B cell (primary cell): Measurements from ENCODE around the gene AHRR. TPM values are rescaled to one million over a fixed set of nuclear protein-coding genes. Genes with fewer than 3 reads are reported as not detected.

ENCODE experiments used
- ATAC-seq: fragments of 200-7000 bp; cut with Tn5 transposase; one replicate; pipeline ENCODE4 v1.10.0; 2021; ENCODE audit warnings: low read depth, mild to moderate bottlenecking, moderate number of reproducible peaks, moderate library complexity
- CTCF ChIA-PET: fragments of 350-600 bp; sonication (Branson Sonifier 250); formaldehyde crosslinking; loops from one replicate; lab custom pipeline; 2021; ENCODE audit warnings: antibody characterized with exemption, inconsistent platforms; lab: Charles Lee
- POLR2A ChIA-PET: fragments of 350-600 bp; sonication (Branson Sonifier 250); formaldehyde crosslinking; loops from one replicate; lab custom pipeline; 2021; ENCODE audit warnings: antibody characterized with exemption; lab: Charles Lee
- DNase-seq: peaks from one replicate; pipeline ENCODE4 v3.0.0; 2013
- H2AFZ ChIP-seq: 2 replicates; pipeline ENCODE4 v1.6.1; 2012; ENCODE audit warnings: mild to moderate bottlenecking, low read depth, low read length; ENCODE audit not compliant: insufficient read depth, poor library complexity, severe bottlenecking
- H3K27ac ChIP-seq, 2 donors: 1 replicate in 1 of 2; 2 replicates in 1 of 2; pipeline ENCODE4 v1.5.1; 2012 to 2013; ENCODE audit warnings: low read length in 2 of 2, mild to moderate bottlenecking in 2 of 2, moderate library complexity in 1 of 2
- H3K27me3 ChIP-seq, 4 experiments: fragments of 200-600 bp in 1 of 4; sonication (generic) in 1 of 4; replicated peaks in 1 of 4; 1 replicate in 2 of 4; 2 replicates in 2 of 4; pipeline versions ENCODE4 v1.6.1 to v1.7.0; 2013 to 2016; ENCODE audit warnings: low read length in 3 of 4, mild to moderate bottlenecking in 2 of 4, mixed read lengths in 1 of 4, moderate library complexity in 1 of 4; ENCODE audit not compliant: insufficient read depth in 4 of 4, control insufficient read depth in 3 of 4; ENCODE audit errors: control extremely low read depth in 1 of 4
- H3K36me3 ChIP-seq, 2 experiments: replicated peaks in 1 of 2; 1 replicate in 1 of 2; 2 replicates in 1 of 2; pipeline versions ENCODE4 v1.6.1 to v1.7.1; 2013; ENCODE audit warnings: low read length in 1 of 2; ENCODE audit not compliant: insufficient read depth in 2 of 2, control insufficient read depth in 1 of 2; ENCODE audit errors: control extremely low read depth in 1 of 2, extremely low read depth in 1 of 2
- H3K4me1 ChIP-seq, 2 donors: fragments of 200-600 bp in 1 of 2; sonication (generic) in 1 of 2; 1 replicate in 1 of 2; 2 replicates in 1 of 2; pipeline versions ENCODE4 v1.5.1 to v1.6.1; 2013 to 2017; ENCODE audit warnings: low read length in 2 of 2; ENCODE audit not compliant: control insufficient read depth in 2 of 2, insufficient read depth in 2 of 2
- H3K4me2 ChIP-seq: replicated peaks from 2 replicates; pipeline ENCODE3; 2012; ENCODE audit warnings: mild to moderate bottlenecking, low read depth, low read length; ENCODE audit not compliant: poor library complexity, severe bottlenecking
- H3K4me3 ChIP-seq, 5 experiments: fragments of 200-600 bp in 1 of 5; sonication (generic) in 1 of 5; 1 replicate in 3 of 5; 2 replicates in 2 of 5; pipeline versions ENCODE4 v1.5.1 to v1.7.0; 2011 to 2016; ENCODE audit warnings: low read length in 4 of 5, mild to moderate bottlenecking in 4 of 5, low read depth in 2 of 5, control low read depth in 1 of 5, moderate library complexity in 1 of 5; ENCODE audit not compliant: insufficient read depth in 1 of 5; ENCODE audit errors: control extremely low read depth in 1 of 5, extremely low read depth in 1 of 5
- H3K79me2 ChIP-seq: fragments of 200-600 bp; sonication (generic); one replicate; pipeline ENCODE4 v1.6.0; 2016; ENCODE audit warnings: low read length; ENCODE audit not compliant: control insufficient read depth, insufficient read depth
- H3K9ac ChIP-seq: fragments of 200-600 bp; sonication (generic); 2 replicates; pipeline ENCODE4 v1.6.1; 2017; ENCODE audit warnings: mild to moderate bottlenecking, low read length, moderate library complexity
- H3K9me3 ChIP-seq, 3 donors: one replicate each; pipeline versions ENCODE4 v1.6.1 to v1.7.1; 2013; ENCODE audit warnings: low read length in 2 of 3; ENCODE audit not compliant: control insufficient read depth in 2 of 3, insufficient read depth in 1 of 3; ENCODE audit errors: control extremely low read depth in 1 of 3
- H4K20me1 ChIP-seq: 2 replicates; pipeline ENCODE4 v1.6.0; 2012; ENCODE audit warnings: mild to moderate bottlenecking, low read length; ENCODE audit not compliant: insufficient read depth, control insufficient read depth, poor library complexity, severe bottlenecking
- H3K27ac Mint-ChIP-seq: one replicate; pipeline ENCODE4 v1.8.0; 2021; ENCODE audit warnings: mixed read lengths
- H3K27me3 Mint-ChIP-seq: one replicate; pipeline ENCODE4 v1.8.0; 2021; ENCODE audit warnings: mixed read lengths
- H3K4me1 Mint-ChIP-seq: one replicate; pipeline ENCODE4 v1.8.0; 2021; ENCODE audit warnings: mixed read lengths
- H3K4me3 Mint-ChIP-seq: one replicate; pipeline ENCODE4 v1.8.0; 2021; ENCODE audit warnings: mixed read lengths
- H3K9me3 Mint-ChIP-seq: one replicate; pipeline ENCODE4 v1.8.0; 2022; ENCODE audit warnings: mixed read lengths; ENCODE audit not compliant: insufficient read depth
- EZH2 ChIP-seq: IDR thresholded peaks from 2 replicates; pipeline ENCODE4 v1.6.1; 2012; ENCODE audit warnings: borderline replicate concordance, low read depth, mild to moderate bottlenecking, moderate library complexity, low read length; ENCODE audit not compliant: insufficient read depth, poor library complexity, severe bottlenecking
- WGBS: methylation state at CpG from one replicate; pipeline ENCODE4 v1.1.5; 2013; ENCODE audit warnings: missing lambda C conversion rate; ENCODE audit not compliant: insufficient coverage; 5-methylcytosine and 5-hydroxymethylcytosine counted together
- intact Hi-C: fragments of 100-400 bp; cut with micrococcal nuclease; formaldehyde crosslinking; loops from one replicate; pipeline ENCODE4 v1.10.0; 2022
- polyA plus RNA-seq: library from polyadenylated mRNA; depleted of rRNA; stranded (reverse); fragments of >200 nt; gene quantifications from 2 replicates; pipeline ENCODE4 v1.2.3, GENCODE V29; 2012
- total RNA-seq, 2 donors: library from RNA; stranded (reverse); fragments of 120-200 nt in 1 of 2; gene quantifications; 1 replicate in 1 of 2; 2 replicates in 1 of 2; pipeline versions ENCODE4 v1.2.3 to v1.2.4, GENCODE V29; 2013 to 2022
- TF ChIP-seq, protein P1 (sequence below): fragments of 200-600 bp; IDR thresholded peaks from one replicate; pipeline ENCODE4 v1.8.0; 2022; ENCODE audit warnings: antibody characterized with exemption, mild to moderate bottlenecking

AHRR gene
- total and polyA plus RNA-seq, 2 donors (not counting 1 experiment from before 2014, with no cell fraction given): 0.13 to 1.7 TPM

GRCh38 chr5:418162-419121 is 96.9 kb downstream of the AHRR start:
- no peaks in the 10 kb centered on the region for H3K79me2 ChIP-seq
- ChIA-PET CTCF (interaction anchor here (0.7 kb wide), 1 partner anchor 40 kb away, joined by 3 read pairs; no protein-coding TSS in a partner anchor), POLR2A (interaction anchor here (0.7 kb wide), 1 partner anchor 107 kb away, joined by 4 read pairs; no protein-coding TSS in a partner anchor)
- Mint-ChIP-seq H3K4me1 (peaks cover 7% of the 10 kb centered on the region), H3K4me3 (no peak overlapping the region), H3K27ac (no peak overlapping the region), H3K27me3 (no peaks in the 10 kb centered on the region), H3K9me3 (no peaks in the 10 kb centered on the region)
- H3K4me2 ChIP-seq: no peak overlapping the region
- no peak overlapping the region for H3K27ac ChIP-seq
- H2AFZ ChIP-seq: no peak overlapping the region
- DNase-seq: no peak
- WGBS: 96% methylated on average over 14 of the region's 18 CpGs
- no peaks in the 10 kb centered on the region for H4K20me1 ChIP-seq
- no peaks in the 10 kb centered on the region for H3K36me3 ChIP-seq
- H3K4me1 ChIP-seq: no peaks in the 10 kb centered on the region
- H3K9ac ChIP-seq: no peak overlapping the region
- H3K9me3 ChIP-seq: peaks cover 0 to 4% (median 0%) of the 10 kb centered on the region in 3 donors
- intact Hi-C loops: no loop called here
- no peaks in the 10 kb centered on the region for H3K27me3 ChIP-seq
- no peak for ATAC-seq
- TF ChIP-seq, protein P1, sequence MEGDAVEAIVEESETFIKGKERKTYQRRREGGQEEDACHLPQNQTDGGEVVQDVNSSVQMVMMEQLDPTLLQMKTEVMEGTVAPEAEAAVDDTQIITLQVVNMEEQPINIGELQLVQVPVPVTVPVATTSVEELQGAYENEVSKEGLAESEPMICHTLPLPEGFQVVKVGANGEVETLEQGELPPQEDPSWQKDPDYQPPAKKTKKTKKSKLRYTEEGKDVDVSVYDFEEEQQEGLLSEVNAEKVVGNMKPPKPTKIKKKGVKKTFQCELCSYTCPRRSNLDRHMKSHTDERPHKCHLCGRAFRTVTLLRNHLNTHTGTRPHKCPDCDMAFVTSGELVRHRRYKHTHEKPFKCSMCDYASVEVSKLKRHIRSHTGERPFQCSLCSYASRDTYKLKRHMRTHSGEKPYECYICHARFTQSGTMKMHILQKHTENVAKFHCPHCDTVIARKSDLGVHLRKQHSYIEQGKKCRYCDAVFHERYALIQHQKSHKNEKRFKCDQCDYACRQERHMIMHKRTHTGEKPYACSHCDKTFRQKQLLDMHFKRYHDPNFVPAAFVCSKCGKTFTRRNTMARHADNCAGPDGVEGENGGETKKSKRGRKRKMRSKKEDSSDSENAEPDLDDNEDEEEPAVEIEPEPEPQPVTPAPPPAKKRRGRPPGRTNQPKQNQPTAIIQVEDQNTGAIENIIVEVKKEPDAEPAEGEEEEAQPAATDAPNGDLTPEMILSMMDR: no peak
- no peak for TF ChIP-seq EZH2
- no peak overlapping the region for H3K4me3 ChIP-seq

DNA sequence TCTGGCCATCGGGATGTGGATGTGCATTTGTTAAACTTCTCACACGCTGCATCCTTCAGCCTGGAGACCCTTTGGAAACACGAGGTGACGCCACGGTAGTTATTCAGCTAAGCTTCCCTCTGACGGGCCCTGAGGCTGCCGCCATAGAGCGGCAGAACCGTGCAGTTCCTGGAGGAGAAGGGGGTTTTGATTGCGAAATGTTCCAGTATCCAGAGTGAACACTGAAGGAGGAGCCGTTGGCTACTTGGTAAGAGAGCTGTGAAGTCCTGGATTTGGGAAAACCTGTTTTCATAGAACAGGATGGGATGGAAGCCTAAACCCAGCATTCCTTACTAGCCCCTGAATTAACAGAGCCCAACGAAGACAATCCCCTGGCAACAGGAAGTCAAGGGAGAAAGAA is 98.5 kb downstream of the AHRR start:
- no peaks in the 10 kb centered on the region for H3K9me3 Mint-ChIP-seq
- H3K4me1 Mint-ChIP-seq: peaks cover 15% of the 10 kb centered on the region
- H3K27ac ChIP-seq: no peak overlapping the region
- H3K79me2 ChIP-seq: no peaks in the 10 kb centered on the region
- H3K9me3 ChIP-seq: peaks cover 0 to 4% (median 0%) of the 10 kb centered on the region in 3 donors
- H4K20me1 ChIP-seq: no peaks in the 10 kb centered on the region
- ChIA-PET CTCF (interaction anchor here (0.6 kb wide), 1 partner anchor 13 kb away, joined by 3 read pairs; no protein-coding TSS in a partner anchor), POLR2A (no interaction called here)
- ATAC-seq (no peak), DNase-seq (no peak)
- intact Hi-C loops: no loop called here
- H3K27me3 ChIP-seq: no peaks in the 10 kb centered on the region
- no peak overlapping the region for H3K4me3 Mint-ChIP-seq
- H3K4me1 ChIP-seq: peaks cover 4 to 11% of the 10 kb centered on the region in 2 donors
- no peaks in the 10 kb centered on the region for H3K27me3 Mint-ChIP-seq
- H3K9ac ChIP-seq: no peak overlapping the region
- TF ChIP-seq EZH2: no peak
- TF ChIP-seq, protein P1: no peak
- H3K4me2 ChIP-seq: no peak overlapping the region
- H3K4me3 ChIP-seq: no peak overlapping the region
- H2AFZ ChIP-seq: no peak overlapping the region
- H3K36me3 ChIP-seq: no peaks in the 10 kb centered on the region
- no peak overlapping the region for H3K27ac Mint-ChIP-seq
- WGBS: 95% methylated on average over 11 of the region's 12 CpGs
